K562 (cell line): ENCODE data around the gene SLC43A2. TPM values are rescaled to one million over a fixed set of nuclear protein-coding genes. Genes with fewer than 3 reads are reported as not detected.
A peak's percentile ranks its signal among the peaks of the same experiment; 100 is the strongest.

Experiments
- AFF1 ChIP-seq, 2 experiments: fragments of 450-650 bp; IDR thresholded peaks; 2 replicates each; pipeline ENCODE4 v1.6.1; 2018; ENCODE audit warnings: mild to moderate bottlenecking in 2 of 2, low read depth in 1 of 2; ENCODE audit not compliant: partially characterized antibody in 2 of 2
- CEBPG ChIP-seq, 3 experiments: fragments of 200-800 bp in 1 of 3; sonication (Bioruptor generic) in 1 of 3; sonication (generic) in 1 of 3; formaldehyde crosslinking in 1 of 3; IDR thresholded peaks in 2 of 3; conservative IDR thresholded peaks in 1 of 3; 2 replicates each; pipeline versions ENCODE4 v1.6.1 to v1.8.0; 2016 to 2022; ENCODE audit warnings: missing compliant biosample characterization in 2 of 3, missing genetic modification characterization in 2 of 3, mild to moderate bottlenecking in 1 of 3, missing genetic modification reagents in 1 of 3
- JUN ChIP-seq, 2 experiments: sonication (generic) in 1 of 2; formaldehyde crosslinking in 1 of 2; IDR thresholded peaks; 2 replicates each; pipeline versions ENCODE4 v1.6.1 to v1.8.0; 2012 to 2022; ENCODE audit warnings: borderline replicate concordance in 2 of 2, mild to moderate bottlenecking in 2 of 2, improper control_type of control experiment in 1 of 2, low read depth in 1 of 2, low read length in 1 of 2, missing genetic modification reagents in 1 of 2
- OTX1 ChIP-seq: fragments of 450-650 bp; formaldehyde crosslinking; IDR thresholded peaks from 2 replicates; pipeline ENCODE4 v1.4.0; 2022; ENCODE audit warnings: mild to moderate bottlenecking
- SNRNP70 ChIP-seq: fragments of 200-400 bp; formaldehyde crosslinking; optimal IDR thresholded peaks from 2 replicates; pipeline ENCODE3; 2017; ENCODE audit warnings: low read depth, low read length
- YY1 ChIP-seq, 3 experiments: IDR thresholded peaks; 2 replicates each; pipeline ENCODE4 v1.6.1; 2011; ENCODE audit warnings: low read length in 2 of 3, mild to moderate bottlenecking in 2 of 3, moderate library complexity in 2 of 3, borderline replicate concordance in 1 of 3, control low read depth in 1 of 3, low read depth in 1 of 3; ENCODE audit not compliant: insufficient read depth in 3 of 3, insufficient replicate concordance in 2 of 3, control insufficient read depth in 1 of 3, insufficient read length in 1 of 3; ENCODE audit errors: extremely low read depth in 1 of 3
- ZBED1 ChIP-seq: IDR thresholded peaks from 2 replicates; pipeline ENCODE4 v1.6.1; 2014
- ZNF778 ChIP-seq: fragments of 450-650 bp; formaldehyde crosslinking; IDR thresholded peaks from 2 replicates; pipeline ENCODE4 v1.4.0; 2020; ENCODE audit warnings: mild to moderate bottlenecking, moderate library complexity
- polyA plus RNA-seq, 8 experiments: library from polyadenylated mRNA; depleted of rRNA in 4 of 8; stranded (reverse) in 5 of 8; unstranded in 3 of 8; fragments of >200 nt; fragmentation: Nextera tagmentation in 2 of 8; fragmentation: Illumina TruSeq in 1 of 8; extraction: Ambion mirVana in 2 of 8; extraction: Trizol in 1 of 8; gene quantifications; 2 replicates each; pipeline versions ENCODE4 v1.2.1 to v1.2.3, GENCODE V29; 2011 to 2014; ENCODE audit warnings: inconsistent platforms in 1 of 8, missing spikeins in 1 of 8
- total RNA-seq, 7 experiments: library from RNA; depleted of rRNA in 6 of 7; stranded (reverse); fragments of >200 nt in 6 of 7; fragmentation: Illumina TruSeq in 2 of 7; extraction: Trizol in 2 of 7; gene quantifications; 2 replicates each; pipeline versions ENCODE4 v1.2.1 to v1.2.3, GENCODE V29; 2011 to 2021; ENCODE audit warnings: low replicate concordance in 1 of 7
- TF ChIP-seq, protein P1 (sequence below): sonication (generic); formaldehyde crosslinking; IDR thresholded peaks from 2 replicates; pipeline ENCODE4 v1.8.1; 2023; ENCODE audit warnings: missing genetic modification reagents, mild to moderate bottlenecking, borderline replicate concordance
- TF ChIP-seq, protein P2 (sequence below), 2 experiments: fragments of 450-650 bp; conservative IDR thresholded peaks; 2 replicates each; pipeline ENCODE4 v1.6.1; 2017; ENCODE audit warnings: mild to moderate bottlenecking in 2 of 2, moderate library complexity in 2 of 2
- TF ChIP-seq, protein P3 (sequence below): conservative IDR thresholded peaks from 2 replicates; pipeline ENCODE4 v1.6.1; 2011; ENCODE audit warnings: low read depth, mild to moderate bottlenecking, low read length; ENCODE audit not compliant: control insufficient read depth

Gene SLC43A2
- total and polyA plus RNA-seq, 9 of the 15 experiments (the other 6 are each of a cell fraction or from before 2014, with no cell fraction given) = 0.03 to 10.2 (median 3.6) TPM

DNA sequence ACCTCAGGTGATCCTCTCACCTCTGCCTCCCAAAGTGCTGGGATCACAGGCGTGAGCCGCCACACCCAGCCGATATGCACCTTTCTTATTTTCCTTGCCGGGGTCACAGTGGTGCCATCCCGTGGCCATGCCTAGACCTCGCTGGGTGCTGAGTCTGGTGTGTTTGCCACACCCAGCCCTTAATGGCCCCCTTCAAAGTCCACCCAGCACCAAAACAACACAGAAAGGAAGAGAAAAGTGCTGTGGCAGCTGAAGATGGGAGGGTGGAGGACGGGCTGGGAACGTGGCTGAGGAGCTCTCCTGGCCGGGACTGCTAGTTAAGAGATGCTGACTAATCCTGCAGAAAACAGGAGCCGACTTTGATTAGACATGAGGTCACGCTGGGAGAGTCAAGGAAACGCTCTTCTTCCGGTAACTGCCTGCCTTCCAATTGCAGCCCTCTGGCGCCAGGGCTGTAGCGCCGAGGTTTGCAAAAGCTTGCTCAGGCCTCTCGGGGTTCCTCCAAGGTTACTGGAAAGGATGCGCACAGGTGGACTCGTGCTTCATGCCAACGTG, 10.9 kb downstream of the SLC43A2 start (continued):
- TF ChIP-seq CEBPG (CRISPR knock-in tag; IDR thresholded peaks at IDR 0.05) = no peak
- TF ChIP-seq CEBPG (tag; conservative IDR thresholded peaks at IDR 0.05 in 1 of 2, IDR thresholded peaks at IDR 0.05 in 1 of 2) = no peak
- TF ChIP-seq YY1 (IDR thresholded peaks at IDR 0.05; ENCODE audit: borderline replicate concordance in 1 of 3, control insufficient read depth in 1 of 3, extremely low read depth in 1 of 3, insufficient read depth in 3 of 3, insufficient read length in 1 of 3, insufficient replicate concordance in 2 of 3, low read depth in 1 of 3, low read length in 2 of 3) = peak in 1 of 3 experiments; percentile 6
- TF ChIP-seq, protein P1, sequence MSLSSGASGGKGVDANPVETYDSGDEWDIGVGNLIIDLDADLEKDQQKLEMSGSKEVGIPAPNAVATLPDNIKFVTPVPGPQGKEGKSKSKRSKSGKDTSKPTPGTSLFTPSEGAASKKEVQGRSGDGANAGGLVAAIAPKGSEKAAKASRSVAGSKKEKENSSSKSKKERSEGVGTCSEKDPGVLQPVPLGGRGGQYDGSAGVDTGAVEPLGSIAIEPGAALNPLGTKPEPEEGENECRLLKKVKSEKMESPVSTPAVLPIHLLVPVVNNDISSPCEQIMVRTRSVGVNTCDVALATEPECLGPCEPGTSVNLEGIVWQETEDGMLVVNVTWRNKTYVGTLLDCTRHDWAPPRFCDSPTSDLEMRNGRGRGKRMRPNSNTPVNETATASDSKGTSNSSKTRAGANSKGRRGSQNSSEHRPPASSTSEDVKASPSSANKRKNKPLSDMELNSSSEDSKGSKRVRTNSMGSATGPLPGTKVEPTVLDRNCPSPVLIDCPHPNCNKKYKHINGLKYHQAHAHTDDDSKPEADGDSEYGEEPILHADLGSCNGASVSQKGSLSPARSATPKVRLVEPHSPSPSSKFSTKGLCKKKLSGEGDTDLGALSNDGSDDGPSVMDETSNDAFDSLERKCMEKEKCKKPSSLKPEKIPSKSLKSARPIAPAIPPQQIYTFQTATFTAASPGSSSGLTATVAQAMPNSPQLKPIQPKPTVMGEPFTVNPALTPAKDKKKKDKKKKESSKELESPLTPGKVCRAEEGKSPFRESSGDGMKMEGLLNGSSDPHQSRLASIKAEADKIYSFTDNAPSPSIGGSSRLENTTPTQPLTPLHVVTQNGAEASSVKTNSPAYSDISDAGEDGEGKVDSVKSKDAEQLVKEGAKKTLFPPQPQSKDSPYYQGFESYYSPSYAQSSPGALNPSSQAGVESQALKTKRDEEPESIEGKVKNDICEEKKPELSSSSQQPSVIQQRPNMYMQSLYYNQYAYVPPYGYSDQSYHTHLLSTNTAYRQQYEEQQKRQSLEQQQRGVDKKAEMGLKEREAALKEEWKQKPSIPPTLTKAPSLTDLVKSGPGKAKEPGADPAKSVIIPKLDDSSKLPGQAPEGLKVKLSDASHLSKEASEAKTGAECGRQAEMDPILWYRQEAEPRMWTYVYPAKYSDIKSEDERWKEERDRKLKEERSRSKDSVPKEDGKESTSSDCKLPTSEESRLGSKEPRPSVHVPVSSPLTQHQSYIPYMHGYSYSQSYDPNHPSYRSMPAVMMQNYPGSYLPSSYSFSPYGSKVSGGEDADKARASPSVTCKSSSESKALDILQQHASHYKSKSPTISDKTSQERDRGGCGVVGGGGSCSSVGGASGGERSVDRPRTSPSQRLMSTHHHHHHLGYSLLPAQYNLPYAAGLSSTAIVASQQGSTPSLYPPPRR (CRISPR knock-in tag) = no peak
- TF ChIP-seq ZNF778 (CRISPR knock-in tag) = no peak
- TF ChIP-seq ZBED1 = 0 out of 2 replicates have a peak, but pooled peaks have one; percentile 22
- TF ChIP-seq JUN (IDR thresholded peaks at IDR 0.05; ENCODE audit: borderline replicate concordance, low read depth, low read length) = peak; percentile 66; the same call in 1 of the 2 replicates
- TF ChIP-seq JUN (CRISPR knock-in tag; IDR thresholded peaks at IDR 0.05; ENCODE audit: borderline replicate concordance) = no peak
- TF ChIP-seq SNRNP70 = no peak
- no peak for TF ChIP-seq AFF1 (IDR thresholded peaks at IDR 0.05; ENCODE audit: low read depth in 1 of 2, partially characterized antibody in 2 of 2)
- TF ChIP-seq, protein P2, sequence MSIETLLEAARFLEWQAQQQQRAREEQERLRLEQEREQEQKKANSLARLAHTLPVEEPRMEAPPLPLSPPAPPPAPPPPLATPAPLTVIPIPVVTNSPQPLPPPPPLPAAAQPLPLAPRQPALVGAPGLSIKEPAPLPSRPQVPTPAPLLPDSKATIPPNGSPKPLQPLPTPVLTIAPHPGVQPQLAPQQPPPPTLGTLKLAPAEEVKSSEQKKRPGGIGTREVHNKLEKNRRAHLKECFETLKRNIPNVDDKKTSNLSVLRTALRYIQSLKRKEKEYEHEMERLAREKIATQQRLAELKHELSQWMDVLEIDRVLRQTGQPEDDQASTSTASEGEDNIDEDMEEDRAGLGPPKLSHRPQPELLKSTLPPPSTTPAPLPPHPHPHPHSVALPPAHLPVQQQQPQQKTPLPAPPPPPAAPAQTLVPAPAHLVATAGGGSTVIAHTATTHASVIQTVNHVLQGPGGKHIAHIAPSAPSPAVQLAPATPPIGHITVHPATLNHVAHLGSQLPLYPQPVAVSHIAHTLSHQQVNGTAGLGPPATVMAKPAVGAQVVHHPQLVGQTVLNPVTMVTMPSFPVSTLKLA (conservative IDR thresholded peaks at IDR 0.05) = peak in 1 of 2 experiments; percentile 73; a peak in 3 of 4 replicates
- TF ChIP-seq, protein P3, sequence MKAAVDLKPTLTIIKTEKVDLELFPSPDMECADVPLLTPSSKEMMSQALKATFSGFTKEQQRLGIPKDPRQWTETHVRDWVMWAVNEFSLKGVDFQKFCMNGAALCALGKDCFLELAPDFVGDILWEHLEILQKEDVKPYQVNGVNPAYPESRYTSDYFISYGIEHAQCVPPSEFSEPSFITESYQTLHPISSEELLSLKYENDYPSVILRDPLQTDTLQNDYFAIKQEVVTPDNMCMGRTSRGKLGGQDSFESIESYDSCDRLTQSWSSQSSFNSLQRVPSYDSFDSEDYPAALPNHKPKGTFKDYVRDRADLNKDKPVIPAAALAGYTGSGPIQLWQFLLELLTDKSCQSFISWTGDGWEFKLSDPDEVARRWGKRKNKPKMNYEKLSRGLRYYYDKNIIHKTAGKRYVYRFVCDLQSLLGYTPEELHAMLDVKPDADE = 0 out of 2 replicates have a peak, but pooled peaks have one; percentile 23
- no peak for TF ChIP-seq OTX1
